ENCODE data around the gene HSPA14.

HSPA14 gene

DNA sequence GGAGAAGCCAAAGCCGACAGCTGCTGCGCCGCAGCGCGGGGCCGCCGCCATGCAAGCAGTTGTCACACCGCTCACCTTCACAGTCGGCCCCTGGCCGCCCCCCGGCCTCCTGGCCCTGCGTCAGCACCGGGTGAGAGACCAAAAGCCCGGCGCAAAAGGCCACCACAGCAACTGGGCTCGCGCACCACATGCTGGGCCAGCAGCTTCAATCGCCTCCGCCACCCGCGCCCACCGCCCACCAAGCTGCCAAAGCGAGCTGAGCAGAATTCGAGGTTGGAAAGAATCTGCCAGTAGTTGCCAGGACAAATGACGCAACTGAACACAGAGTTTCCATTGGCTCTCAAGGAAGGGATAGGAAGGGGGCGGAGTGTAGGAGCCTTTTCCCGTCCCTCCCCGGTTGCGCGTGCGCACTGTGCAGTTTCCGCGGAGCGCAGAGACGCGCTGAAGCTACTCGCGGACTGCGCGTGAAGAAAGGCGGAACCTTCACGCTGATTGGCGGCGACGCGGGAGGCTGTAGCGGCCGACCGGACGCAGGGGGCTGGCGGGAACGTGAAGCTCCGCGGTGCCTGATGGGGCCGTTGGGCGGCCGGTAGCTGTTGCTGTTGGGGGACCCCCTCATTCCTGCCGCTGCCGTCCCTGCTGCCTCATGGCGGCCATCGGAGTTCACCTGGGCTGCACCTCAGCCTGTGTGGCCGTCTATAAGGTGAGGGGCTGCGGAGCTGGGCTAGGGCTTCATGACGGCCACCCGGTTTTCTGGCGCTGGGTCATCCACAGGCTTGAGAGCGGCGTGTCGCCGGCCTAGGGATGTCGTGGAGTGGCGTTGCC, at the start of gene HSPA14, which contains the start of the genes CDNF and MSANTD7:
TSS of gene HSPA14 (plus strand) at position 550 of the 825 bp plus-strand sequence. CDS start at position 647, 97 bp downstream.
TSS of gene CDNF (minus strand) at position 281 of the 825 bp plus-strand sequence. CDS start at position 190, 91 bp downstream.
TSS of gene MSANTD7 (plus strand) at position 550 of the 825 bp plus-strand sequence. CDS start 3,979 bp downstream, outside the sequence.
- TF ChIP-seq, protein P1, sequence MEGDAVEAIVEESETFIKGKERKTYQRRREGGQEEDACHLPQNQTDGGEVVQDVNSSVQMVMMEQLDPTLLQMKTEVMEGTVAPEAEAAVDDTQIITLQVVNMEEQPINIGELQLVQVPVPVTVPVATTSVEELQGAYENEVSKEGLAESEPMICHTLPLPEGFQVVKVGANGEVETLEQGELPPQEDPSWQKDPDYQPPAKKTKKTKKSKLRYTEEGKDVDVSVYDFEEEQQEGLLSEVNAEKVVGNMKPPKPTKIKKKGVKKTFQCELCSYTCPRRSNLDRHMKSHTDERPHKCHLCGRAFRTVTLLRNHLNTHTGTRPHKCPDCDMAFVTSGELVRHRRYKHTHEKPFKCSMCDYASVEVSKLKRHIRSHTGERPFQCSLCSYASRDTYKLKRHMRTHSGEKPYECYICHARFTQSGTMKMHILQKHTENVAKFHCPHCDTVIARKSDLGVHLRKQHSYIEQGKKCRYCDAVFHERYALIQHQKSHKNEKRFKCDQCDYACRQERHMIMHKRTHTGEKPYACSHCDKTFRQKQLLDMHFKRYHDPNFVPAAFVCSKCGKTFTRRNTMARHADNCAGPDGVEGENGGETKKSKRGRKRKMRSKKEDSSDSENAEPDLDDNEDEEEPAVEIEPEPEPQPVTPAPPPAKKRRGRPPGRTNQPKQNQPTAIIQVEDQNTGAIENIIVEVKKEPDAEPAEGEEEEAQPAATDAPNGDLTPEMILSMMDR (conservative IDR thresholded peaks at IDR 0.05) = no peak
- peak within 1 kb of the TSS; percentile 93 for H3K27ac ChIP-seq

DNA sequence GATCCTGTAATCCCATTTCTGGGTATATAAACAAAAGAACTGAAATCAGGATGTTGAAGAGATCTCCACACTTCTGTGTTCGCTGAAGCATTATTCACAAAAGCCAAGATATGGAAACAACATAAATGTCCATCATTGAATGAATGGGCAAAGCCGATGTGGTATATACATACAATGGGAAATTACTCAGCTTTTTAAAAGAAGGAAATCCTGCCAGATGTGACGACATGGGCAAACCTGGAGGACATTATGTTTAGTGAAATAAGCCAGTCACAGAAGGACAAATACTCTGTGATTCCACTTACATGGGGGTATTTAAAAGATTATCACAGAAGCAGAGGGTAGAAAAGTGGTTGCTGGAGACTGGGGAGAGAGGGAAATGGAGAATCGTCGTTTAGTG, 39.5 kb upstream of the HSPA14 start:
- TF ChIP-seq, protein P1 (conservative IDR thresholded peaks at IDR 0.05) = no peak
- H3K27ac ChIP-seq = no peak overlapping the region

DNA sequence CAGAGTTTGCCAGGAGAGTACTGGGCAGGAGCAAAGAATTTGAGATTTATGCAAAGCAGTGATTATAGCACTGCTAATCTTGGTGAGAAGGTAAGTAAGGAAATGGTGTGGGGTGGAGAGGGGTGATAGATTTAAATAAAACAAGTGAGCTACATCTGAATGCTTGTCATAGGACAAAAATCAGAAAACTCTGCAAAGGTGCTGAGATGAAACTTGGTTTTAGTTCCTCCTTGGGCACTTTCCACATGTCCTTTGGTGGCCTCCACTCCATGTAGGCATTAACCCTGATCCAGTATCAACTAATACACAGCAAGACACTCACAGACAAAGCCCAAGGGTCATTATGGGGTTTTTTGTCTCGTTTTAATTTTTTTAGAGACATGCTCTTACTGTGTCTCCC, 37.7 kb upstream of the HSPA14 start:
- no peak overlapping the region for H3K27ac ChIP-seq
- TF ChIP-seq, protein P1 (conservative IDR thresholded peaks at IDR 0.05) = no peak

DNA sequence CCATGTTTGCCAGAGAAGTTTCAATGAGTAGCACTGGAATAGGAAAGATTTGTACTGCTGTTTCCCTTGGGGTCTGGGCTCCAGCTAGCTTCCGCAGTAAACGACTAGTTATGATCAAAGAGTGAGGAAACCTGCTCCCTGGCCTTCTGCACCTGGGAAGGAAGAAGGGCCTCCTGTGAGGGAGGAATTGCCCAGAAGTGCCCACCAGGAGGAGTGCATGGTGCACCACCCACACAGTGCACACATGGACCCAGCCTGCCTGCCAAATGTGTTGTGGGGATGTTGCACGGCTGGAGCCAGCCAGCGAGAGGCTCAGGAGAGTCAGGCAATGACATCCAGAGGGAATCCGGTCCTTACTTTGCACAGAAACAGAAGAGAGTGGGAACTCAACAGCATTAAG, 36.4 kb upstream of the HSPA14 start:
- no peak overlapping the region for H3K27ac ChIP-seq
- TF ChIP-seq, protein P1 (conservative IDR thresholded peaks at IDR 0.05) = no peak

DNA sequence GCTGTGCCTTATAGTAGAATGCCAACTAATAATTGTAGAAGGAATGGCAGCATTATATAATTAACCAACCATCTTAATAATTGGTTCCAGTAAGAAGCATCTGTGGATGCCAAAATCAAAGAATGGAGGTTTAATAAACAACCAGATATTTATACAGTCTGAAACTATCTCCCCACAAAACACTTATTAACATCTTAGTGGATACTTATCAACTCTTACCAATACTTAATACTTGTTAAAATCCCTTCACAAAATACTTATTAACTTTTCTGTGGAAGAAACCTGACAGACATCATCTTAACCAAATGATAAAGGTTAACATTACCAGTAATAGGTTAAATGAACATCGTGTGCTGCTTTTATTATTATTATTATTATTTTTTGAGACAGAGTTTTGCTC, 34.3 kb upstream of the HSPA14 start:
- TF ChIP-seq, protein P1 (conservative IDR thresholded peaks at IDR 0.05) = no peak
- no peak overlapping the region for H3K27ac ChIP-seq

GRCh38 chr10:14806318-14806717, 31.8 kb upstream of the HSPA14 start:
- TF ChIP-seq, protein P1 (conservative IDR thresholded peaks at IDR 0.05) = no peak
- no peak overlapping the region for H3K27ac ChIP-seq

- H3K27ac ChIP-seq = no peak overlapping the region
- TF ChIP-seq, protein P1 (conservative IDR thresholded peaks at IDR 0.05) = no peak
Measured at GRCh38 chr10:14810969-14811953, 26.8 kb upstream of the HSPA14 start.
